Gastroesophageal sphincter (tissue), 4 donors: ENCODE results near the gene GGT6. TPM values are rescaled to one million over a fixed set of nuclear protein-coding genes. Genes with fewer than 3 reads are reported as not detected.

ENCODE experiments used
- ATAC-seq: fragments of 150-250 bp; one replicate; pipeline ENCODE4 v1.9.1; 2016; ENCODE audit warnings: mild to moderate bottlenecking, moderate library complexity
- H3K27ac ChIP-seq, 4 donors: fragments of 200-600 bp; sonication (generic) in 3 of 4; 1 replicate in 3 of 4; 2 replicates in 1 of 4; pipeline ENCODE4 v1.5.1; 2016 to 2019
- H3K27me3 ChIP-seq: fragments of 200-600 bp; sonication (generic); one replicate; pipeline ENCODE4 v1.5.1; 2019
- H3K36me3 ChIP-seq, 2 donors: fragments of 200-600 bp; sonication (generic); one replicate each; pipeline ENCODE4 v1.5.1; 2019; ENCODE audit warnings: control low read depth in 1 of 2
- H3K4me1 ChIP-seq, 3 donors: fragments of 200-600 bp; sonication (generic); 1 replicate in 2 of 3; 2 replicates in 1 of 3; pipeline ENCODE4 v1.5.1; 2016 to 2019; ENCODE audit warnings: control low read depth in 2 of 3
- H3K4me3 ChIP-seq, 2 donors: fragments of 200-600 bp; sonication (generic); one replicate each; pipeline ENCODE4 v1.5.1; 2019; ENCODE audit warnings: mild to moderate bottlenecking in 1 of 2, moderate library complexity in 1 of 2
- H3K9me3 ChIP-seq, 3 donors: fragments of 200-600 bp; sonication (generic); one replicate each; pipeline ENCODE4 v1.5.1; 2017 to 2019; ENCODE audit warnings: control low read depth in 2 of 3
- EP300 ChIP-seq: sonication (generic); formaldehyde crosslinking; IDR thresholded peaks from one replicate; pipeline ENCODE4 v1.6.1; 2017; ENCODE audit warnings: antibody characterized with exemption, mild to moderate bottlenecking
- POLR2AphosphoS5 ChIP-seq: sonication (generic); formaldehyde crosslinking; IDR thresholded peaks from one replicate; pipeline ENCODE4 v1.6.1; 2017; ENCODE audit warnings: antibody characterized with exemption
- WGBS, 2 donors: methylation state at CpG; one replicate each; pipeline ENCODE4 v1.1.5; 2018; ENCODE audit warnings: low coverage in 1 of 2; 5-methylcytosine and 5-hydroxymethylcytosine counted together
- total RNA-seq, 4 donors: library from RNA; depleted of rRNA; stranded (reverse); fragments of >200 nt; gene quantifications; one replicate each; pipeline ENCODE4 v1.1.0, GENCODE V29; 2016
- TF ChIP-seq, protein P1 (sequence below), 4 experiments: fragments of 200-600 bp in 2 of 4; fragments of 450-650 bp in 2 of 4; sonication (generic) in 1 of 4; IDR thresholded peaks; one replicate each; pipeline ENCODE4 v1.5.1; 2017 to 2019; ENCODE audit warnings: antibody characterized with exemption in 4 of 4, mild to moderate bottlenecking in 2 of 4, moderate library complexity in 2 of 4

GGT6 gene
- total RNA-seq, 4 donors from 2014 or later = 0.27 to 5.9 (median 0.47) TPM; not detected in 1

DNA sequence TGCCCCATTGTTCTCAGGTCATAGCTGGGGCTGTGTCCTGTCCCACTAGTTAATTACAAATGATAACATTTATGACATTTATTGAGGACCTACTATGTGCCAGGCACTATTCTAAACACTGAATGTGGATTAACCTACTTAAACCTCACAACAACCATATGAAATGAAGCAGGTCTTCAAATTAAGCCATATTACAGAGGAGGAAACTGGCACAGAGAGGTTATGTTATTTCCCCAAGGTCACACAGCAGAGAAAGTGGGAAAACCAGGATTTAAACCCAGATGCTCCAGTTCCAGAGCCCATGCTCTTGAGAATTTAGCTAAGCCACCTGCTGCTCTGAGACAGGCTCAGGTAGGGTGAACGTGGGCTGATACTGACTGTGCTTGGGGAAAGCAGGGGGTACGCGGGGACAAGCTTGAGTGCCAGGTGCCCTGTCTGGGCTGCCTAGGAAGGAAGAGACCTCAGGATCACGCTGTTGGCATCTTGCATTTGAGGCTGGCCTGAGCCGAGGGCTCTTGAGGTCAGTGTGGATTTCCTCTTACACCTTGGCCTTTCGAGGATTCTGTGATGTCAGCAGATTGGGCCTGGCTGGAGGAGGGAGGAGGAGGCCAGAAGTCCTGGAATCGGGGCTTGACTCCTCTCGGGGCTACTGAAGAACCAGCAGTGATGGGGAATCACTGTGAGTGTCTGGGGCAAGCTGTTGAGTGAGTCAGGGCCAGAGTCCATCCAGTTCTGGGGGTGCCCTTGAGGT, 52.8 kb downstream of the GGT6 start:
- no peaks in the 10 kb centered on the region for H3K36me3 ChIP-seq
- no peaks in the 10 kb centered on the region for H3K9me3 ChIP-seq
- WGBS, 2 donors = 85 to 88% methylated on average over 3 of the region's 8 CpGs
- TF ChIP-seq POLR2AphosphoS5 = no peak
- TF ChIP-seq, protein P1, sequence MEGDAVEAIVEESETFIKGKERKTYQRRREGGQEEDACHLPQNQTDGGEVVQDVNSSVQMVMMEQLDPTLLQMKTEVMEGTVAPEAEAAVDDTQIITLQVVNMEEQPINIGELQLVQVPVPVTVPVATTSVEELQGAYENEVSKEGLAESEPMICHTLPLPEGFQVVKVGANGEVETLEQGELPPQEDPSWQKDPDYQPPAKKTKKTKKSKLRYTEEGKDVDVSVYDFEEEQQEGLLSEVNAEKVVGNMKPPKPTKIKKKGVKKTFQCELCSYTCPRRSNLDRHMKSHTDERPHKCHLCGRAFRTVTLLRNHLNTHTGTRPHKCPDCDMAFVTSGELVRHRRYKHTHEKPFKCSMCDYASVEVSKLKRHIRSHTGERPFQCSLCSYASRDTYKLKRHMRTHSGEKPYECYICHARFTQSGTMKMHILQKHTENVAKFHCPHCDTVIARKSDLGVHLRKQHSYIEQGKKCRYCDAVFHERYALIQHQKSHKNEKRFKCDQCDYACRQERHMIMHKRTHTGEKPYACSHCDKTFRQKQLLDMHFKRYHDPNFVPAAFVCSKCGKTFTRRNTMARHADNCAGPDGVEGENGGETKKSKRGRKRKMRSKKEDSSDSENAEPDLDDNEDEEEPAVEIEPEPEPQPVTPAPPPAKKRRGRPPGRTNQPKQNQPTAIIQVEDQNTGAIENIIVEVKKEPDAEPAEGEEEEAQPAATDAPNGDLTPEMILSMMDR (IDR thresholded peaks at IDR 0.05) = no peak
- no peak for TF ChIP-seq EP300
- H3K4me3 ChIP-seq = no peak overlapping the region
- peaks cover 0 to 59% (median 3%) of the 10 kb centered on the region in 3 donors for H3K4me1 ChIP-seq
- peak overlapping the region in 3 of 4 donors; percentile 35 to 68 (median 57) for H3K27ac ChIP-seq
- ATAC-seq = no peak
- peaks cover 40% of the 10 kb centered on the region for H3K27me3 ChIP-seq

Other genes starting within 250 kb of the GGT6 start
- gene UBE2G1, start 193.9 kb downstream of the GGT6 start, total RNA-seq = 10 to 100 TPM; 50.9 to 77.5 (median 67.9) TPM
- not detected for gene SPNS3, start 126.6 kb downstream of the GGT6 start, total RNA-seq
- 10 to 100 TPM; 10.4 to 17.4 (median 16.4) TPM for gene SPNS2, start 61.7 kb downstream of the GGT6 start, total RNA-seq
- 10 to 100 TPM; 19.1 to 46.4 (median 40.9) TPM for gene MYBBP1A, start 5.2 kb downstream of the GGT6 start, total RNA-seq
- gene SMTNL2, start 24.0 kb upstream of the GGT6 start, total RNA-seq = 1 to 10 TPM; 2.0 to 5.2 (median 3.7) TPM
- under 1 TPM in 1 of 4 donors, not detected in 3; 0.12 TPM for gene ALOX15, start 81.1 kb upstream of the GGT6 start, total RNA-seq
- 10 to 100 TPM; 23.7 to 53.4 (median 28.5) TPM for gene PELP1, start 143.6 kb upstream of the GGT6 start, total RNA-seq
- 10 to 100 TPM; 18.7 to 33.6 (median 28.5) TPM for gene ARRB2, start 150.1 kb upstream of the GGT6 start, total RNA-seq
- 10 to 100 TPM; 21.9 to 28.9 (median 22.7) TPM for gene MED11, start 170.9 kb upstream of the GGT6 start, total RNA-seq
- 1 to 10 TPM in 1 of 4 donors, under 1 TPM in 2, not detected in 1; 0.31 to 1.2 (median 0.67) TPM for gene ZMYND15, start 179.3 kb upstream of the GGT6 start, total RNA-seq
- 10 to 100 TPM in 2 of 4 donors, 1 to 10 TPM in 2; 5.3 to 11.6 (median 8.3) TPM for gene CXCL16, start 179.4 kb upstream of the GGT6 start, total RNA-seq
- gene TM4SF5, start 211.3 kb upstream of the GGT6 start, total RNA-seq = not detected
- gene VMO1, start 225.8 kb upstream of the GGT6 start, total RNA-seq = 1 to 10 TPM in 2 of 4 donors, not detected in 2; 1.3 to 3.5 TPM
- not detected for gene GLTPD2, start 228.4 kb upstream of the GGT6 start, total RNA-seq
- gene PSMB6, start 235.6 kb upstream of the GGT6 start, total RNA-seq = 100 to 1,000 TPM; 184 to 242 (median 187) TPM
- gene PLD2, start 246.6 kb upstream of the GGT6 start, total RNA-seq = 10 to 100 TPM; 10.2 to 21.3 (median 15.7) TPM